Activated CD4-positive, alpha-beta T cell treated with anti-CD3 and anti-CD28 coated beads, Interleukin-2, amount 10 ng/mL, durations not matched to agents 7 days and 5 days (primary cell): ENCODE results near the gene DDO. TPM values are rescaled to one million over a fixed set of nuclear protein-coding genes. Genes with fewer than 3 reads are reported as not detected.

Source experiments
- CTCF ChIA-PET: fragments of 350-600 bp; sonication (Branson Sonifier 250); formaldehyde crosslinking; loops from one replicate; lab custom pipeline; 2021; ENCODE audit warnings: antibody characterized with exemption; lab: Charles Lee
- POLR2A ChIA-PET: fragments of 350-600 bp; sonication (Branson Sonifier 250); formaldehyde crosslinking; loops from one replicate; lab custom pipeline; 2021; ENCODE audit warnings: antibody characterized with exemption; lab: Charles Lee
- DNase-seq: peaks from one replicate; pipeline ENCODE4 v3.0.0-alpha.2; 2020
- H3K27ac Mint-ChIP-seq: one replicate; pipeline ENCODE4 v1.8.0; 2021; ENCODE audit warnings: mild to moderate bottlenecking, moderate library complexity, mixed read lengths
- H3K27me3 Mint-ChIP-seq: one replicate; pipeline ENCODE4 v1.8.0; 2021; ENCODE audit warnings: mixed read lengths
- H3K36me3 Mint-ChIP-seq: one replicate; pipeline ENCODE4 v1.8.0; 2021; ENCODE audit warnings: low read depth, mixed read lengths
- H3K4me1 Mint-ChIP-seq: one replicate; pipeline ENCODE4 v1.8.0; 2021; ENCODE audit warnings: mixed read lengths
- H3K4me3 Mint-ChIP-seq: one replicate; pipeline ENCODE4 v1.8.0; 2021; ENCODE audit warnings: mild to moderate bottlenecking, moderate library complexity, mixed read lengths
- H3K9me3 Mint-ChIP-seq: one replicate; pipeline ENCODE4 v1.8.0; 2021; ENCODE audit warnings: mixed read lengths
- total RNA-seq, 2 experiments: library from RNA; stranded (reverse); gene quantifications; one replicate each; pipeline ENCODE4 v1.2.3, GENCODE V29; 2021

The DDO gene
- total RNA-seq, 2 experiments from 2014 or later = not detected

DNA sequence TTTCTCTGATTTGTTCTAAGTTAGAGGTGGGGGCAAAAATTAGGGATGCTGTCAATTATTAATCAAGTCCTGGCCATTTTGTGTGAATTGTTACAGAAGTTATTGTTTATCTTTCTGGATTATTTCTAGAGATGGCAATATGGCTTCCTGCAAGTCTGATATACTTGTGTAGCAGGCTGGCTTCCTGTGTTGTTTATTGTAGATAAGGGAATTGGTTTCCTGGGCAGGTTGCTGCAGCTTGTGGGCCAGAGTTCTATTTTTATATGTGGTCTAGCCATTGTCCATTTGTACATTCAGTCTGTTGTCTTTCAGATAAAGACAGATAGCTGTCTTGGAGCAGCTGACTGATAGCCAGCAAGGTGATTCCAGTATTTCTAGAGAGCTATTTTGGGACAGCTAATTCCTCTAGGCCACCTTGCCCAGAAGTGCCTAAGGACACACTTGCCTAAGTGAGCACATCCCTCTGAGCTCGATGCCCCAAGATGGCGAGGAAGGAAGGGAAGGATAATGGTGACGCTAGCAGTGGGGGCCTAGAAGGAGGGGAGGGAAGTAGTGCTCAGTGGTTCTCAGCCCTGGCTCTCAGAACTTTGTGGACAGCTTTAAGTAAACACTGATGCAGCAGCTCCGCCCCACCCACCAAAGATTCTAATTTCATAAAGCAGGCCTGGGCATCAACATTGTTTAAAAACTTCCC, 25.5 kb downstream of the DDO start:
- H3K27ac Mint-ChIP-seq = no peak overlapping the region
- DNase-seq = no peak
- H3K36me3 Mint-ChIP-seq = no peaks in the 10 kb centered on the region
- H3K4me1 Mint-ChIP-seq = peaks cover 21% of the 10 kb centered on the region
- H3K27me3 Mint-ChIP-seq = no peaks in the 10 kb centered on the region
- ChIA-PET CTCF (interaction anchor here (2.1 kb wide), 1 partner anchor 350 kb away, joined by 7 read pairs; no protein-coding TSS in a partner anchor), POLR2A (interaction anchor here (0.6 kb wide), 1 partner anchor 296 kb away, joined by 3 read pairs; no protein-coding TSS in a partner anchor)
- no peaks in the 10 kb centered on the region for H3K9me3 Mint-ChIP-seq
- no peak overlapping the region for H3K4me3 Mint-ChIP-seq

DNA sequence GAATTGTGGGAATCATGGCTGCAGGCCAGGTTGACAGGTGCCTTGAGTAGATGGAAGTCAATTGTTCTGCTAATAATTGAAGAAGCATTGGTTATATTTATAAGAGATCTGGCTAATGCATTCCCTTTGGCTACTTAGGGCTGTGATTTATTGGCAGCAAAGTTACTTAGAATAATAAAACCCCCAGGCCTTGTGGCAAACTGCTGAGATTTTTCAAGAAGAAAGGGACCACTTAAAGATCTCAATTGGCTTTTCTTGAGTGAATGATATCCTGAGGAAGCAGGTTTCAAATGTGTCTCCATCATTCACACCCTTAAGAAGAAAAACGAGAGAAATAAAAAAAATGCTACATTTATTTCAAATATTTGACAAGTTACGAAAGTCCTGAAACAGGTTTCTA, 27.4 kb downstream of the DDO start:
- POLR2A ChIA-PET = no interaction called here
- CTCF ChIA-PET = interaction anchor here (1.6 kb wide), 1 partner anchor 22 kb away, joined by 3 read pairs; no protein-coding TSS in a partner anchor

GRCh38 chr6:110385458-110385863, 29.9 kb downstream of the DDO start:
- H3K9me3 Mint-ChIP-seq = peaks cover 5% of the 10 kb centered on the region
- no peak overlapping the region for H3K27ac Mint-ChIP-seq
- no peaks in the 10 kb centered on the region for H3K36me3 Mint-ChIP-seq
- no peak for DNase-seq
- H3K27me3 Mint-ChIP-seq = peaks cover 5% of the 10 kb centered on the region
- H3K4me1 Mint-ChIP-seq = peaks cover 16% of the 10 kb centered on the region
- ChIA-PET CTCF (no interaction called here), POLR2A (no interaction called here)
- no peak overlapping the region for H3K4me3 Mint-ChIP-seq

More for the DNA sequence above, 27.4 kb downstream of the DDO start:
- Mint-ChIP-seq H3K27me3 (no peaks in the 10 kb centered on the region), H3K36me3 (no peaks in the 10 kb centered on the region), H3K27ac (no peak overlapping the region), H3K4me1 (peaks cover 21% of the 10 kb centered on the region), H3K4me3 (no peak overlapping the region), H3K9me3 (no peaks in the 10 kb centered on the region)
- DNase-seq = no peak

- DNase-seq = no peak
- H3K36me3 Mint-ChIP-seq = no peaks in the 10 kb centered on the region
- H3K27me3 Mint-ChIP-seq = peaks cover 7% of the 10 kb centered on the region
- POLR2A ChIA-PET = no interaction called here
- no peak overlapping the region for H3K27ac Mint-ChIP-seq
- H3K9me3 Mint-ChIP-seq = peaks cover 5% of the 10 kb centered on the region
- CTCF ChIA-PET = interaction anchor here (0.6 kb wide), 1 partner anchor 39 kb away, joined by 3 read pairs; no protein-coding TSS in a partner anchor
- no peaks in the 10 kb centered on the region for H3K4me1 Mint-ChIP-seq
- H3K4me3 Mint-ChIP-seq = no peak overlapping the region
Observed at GRCh38 chr6:110378552-110378951, 36.8 kb downstream of the DDO start.

- Mint-ChIP-seq H3K9me3 (no peaks in the 10 kb centered on the region), H3K27me3 (peaks cover 10% of the 10 kb centered on the region), H3K27ac (no peak overlapping the region), H3K4me3 (no peak overlapping the region), H3K4me1 (peaks cover 16% of the 10 kb centered on the region), H3K36me3 (no peaks in the 10 kb centered on the region)
- no peak for DNase-seq
- CTCF ChIA-PET = no interaction called here
- POLR2A ChIA-PET = interaction anchor here (0.6 kb wide), 1 partner anchor 22 kb away, joined by 3 read pairs; no protein-coding TSS in a partner anchor
Observed at GRCh38 chr6:110369066-110369465, 46.3 kb downstream of the DDO start.

DNA sequence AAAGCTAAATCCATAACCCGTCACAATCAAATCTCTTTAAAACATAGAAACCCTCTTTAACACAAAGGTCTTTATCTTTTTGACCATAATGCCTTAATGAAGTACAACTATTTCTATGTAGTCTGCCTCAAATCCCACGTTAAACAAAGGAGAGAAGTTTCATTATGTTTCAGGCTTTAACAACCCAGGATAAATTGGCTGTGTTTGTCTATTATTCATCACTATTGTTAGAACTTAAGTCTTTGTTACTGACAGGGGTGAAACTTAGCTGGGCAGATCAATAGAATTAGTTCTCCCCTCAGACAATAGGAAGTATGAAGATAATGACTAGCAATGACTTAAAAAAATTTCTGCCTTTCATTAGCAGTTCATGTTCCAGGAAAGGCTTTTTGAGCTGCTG, 47.1 kb downstream of the DDO start:
- POLR2A ChIA-PET = interaction anchor here (0.6 kb wide), 1 partner anchor 22 kb away, joined by 3 read pairs; no protein-coding TSS in a partner anchor
- CTCF ChIA-PET = no interaction called here
- no peaks in the 10 kb centered on the region for H3K9me3 Mint-ChIP-seq
- H3K27me3 Mint-ChIP-seq = peaks cover 10% of the 10 kb centered on the region
- H3K4me3 Mint-ChIP-seq = no peak overlapping the region
- no peaks in the 10 kb centered on the region for H3K36me3 Mint-ChIP-seq
- no peak overlapping the region for H3K27ac Mint-ChIP-seq
- no peak for DNase-seq
- peaks cover 16% of the 10 kb centered on the region for H3K4me1 Mint-ChIP-seq

GRCh38 chr6:110367825-110368224, 47.5 kb downstream of the DDO start:
- POLR2A ChIA-PET = no interaction called here
- Mint-ChIP-seq H3K4me3 (no peak overlapping the region), H3K36me3 (no peaks in the 10 kb centered on the region), H3K27me3 (peaks cover 10% of the 10 kb centered on the region), H3K27ac (no peak overlapping the region), H3K9me3 (no peaks in the 10 kb centered on the region), H3K4me1 (peaks cover 16% of the 10 kb centered on the region)
- DNase-seq = no peak
- CTCF ChIA-PET = no interaction called here

DNA sequence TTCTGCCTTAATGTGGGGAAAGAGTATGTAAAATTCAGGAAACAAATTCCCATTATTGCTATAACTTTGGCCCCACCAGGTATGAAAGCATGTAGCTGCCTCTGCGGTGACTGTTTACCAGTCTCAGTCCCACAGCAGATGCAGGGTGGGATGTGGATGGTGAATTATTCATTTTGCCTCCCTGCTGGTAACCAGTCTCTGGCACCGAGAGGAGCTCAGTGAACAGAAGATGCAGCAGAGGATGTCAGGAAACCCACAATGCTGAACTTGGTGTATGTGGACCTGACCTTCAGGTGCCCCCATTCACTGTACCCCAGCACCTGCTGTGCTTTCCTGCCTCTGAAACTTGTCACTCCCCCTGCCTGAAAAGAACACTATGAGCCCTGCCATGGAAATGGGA, 48.4 kb downstream of the DDO start:
- no peaks in the 10 kb centered on the region for H3K36me3 Mint-ChIP-seq
- ChIA-PET CTCF (no interaction called here), POLR2A (no interaction called here)
- H3K27me3 Mint-ChIP-seq = peaks cover 12% of the 10 kb centered on the region
- H3K4me3 Mint-ChIP-seq = no peak overlapping the region
- no peaks in the 10 kb centered on the region for H3K9me3 Mint-ChIP-seq
- no peak for DNase-seq
- no peak overlapping the region for H3K27ac Mint-ChIP-seq
- peaks cover 16% of the 10 kb centered on the region for H3K4me1 Mint-ChIP-seq

DNA sequence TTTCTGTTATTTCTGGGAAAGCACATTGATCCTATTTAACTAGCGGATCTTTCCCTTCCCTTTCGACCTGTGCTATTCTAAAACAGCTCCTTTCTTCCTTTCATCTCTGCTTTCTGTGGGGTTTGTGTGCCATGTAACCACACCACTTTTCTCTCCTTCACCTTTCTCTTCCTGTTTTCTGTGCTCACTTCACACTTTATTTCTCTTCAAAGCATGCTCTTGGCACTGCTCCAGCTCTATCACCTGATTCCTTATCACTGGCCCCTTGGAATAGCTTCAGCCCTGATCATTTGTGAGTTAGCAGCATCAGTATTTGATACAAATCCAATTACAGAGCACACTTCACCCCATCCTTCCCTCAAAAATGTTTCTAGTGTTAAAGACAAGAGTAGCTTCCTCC, 49.1 kb downstream of the DDO start:
- Mint-ChIP-seq H3K4me1 (peaks cover 16% of the 10 kb centered on the region), H3K27me3 (peaks cover 15% of the 10 kb centered on the region), H3K36me3 (no peaks in the 10 kb centered on the region), H3K4me3 (no peak overlapping the region), H3K27ac (no peak overlapping the region), H3K9me3 (no peaks in the 10 kb centered on the region)
- ChIA-PET POLR2A (no interaction called here), CTCF (interaction anchor here (1.1 kb wide), 1 partner anchor 21 kb away, joined by 3 read pairs; no protein-coding TSS in a partner anchor)
- DNase-seq = no peak

DNA sequence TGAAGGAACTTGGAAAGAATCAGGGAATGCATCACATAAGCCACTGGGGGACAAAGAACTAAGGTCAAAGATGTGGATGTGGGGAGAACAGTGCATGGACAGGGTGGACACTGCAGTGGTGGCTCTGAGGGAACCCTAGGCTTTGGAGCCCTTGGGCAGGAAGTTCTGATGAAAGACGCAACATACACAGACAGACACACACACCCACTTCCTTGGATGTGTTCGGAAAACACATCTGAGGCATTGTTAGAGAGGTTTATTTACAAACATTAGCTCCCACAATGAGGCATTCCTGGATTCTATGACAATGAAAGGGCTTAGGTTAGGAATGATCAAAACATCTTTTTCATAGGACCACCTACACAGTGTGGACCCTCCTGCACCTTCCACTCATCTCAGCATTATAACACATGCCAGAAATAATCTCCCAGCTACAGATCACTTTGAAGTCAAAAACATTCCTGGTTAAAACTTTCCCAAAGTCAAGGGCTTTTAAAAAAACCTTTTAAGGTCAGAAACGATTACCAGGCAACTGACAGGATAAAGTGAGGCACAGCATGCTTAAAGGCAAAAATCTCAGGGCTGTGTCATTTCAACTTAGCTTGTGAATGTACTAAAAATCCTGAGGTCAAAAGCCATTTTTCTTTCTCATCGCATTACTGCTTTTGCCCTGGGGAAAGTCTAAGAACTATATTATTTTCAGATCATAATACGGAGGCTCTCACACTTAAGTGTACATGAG, 50.8 kb downstream of the DDO start:
- Mint-ChIP-seq H3K36me3 (no peaks in the 10 kb centered on the region), H3K9me3 (no peaks in the 10 kb centered on the region), H3K4me1 (peaks cover 16% of the 10 kb centered on the region), H3K27ac (no peak overlapping the region), H3K27me3 (peaks cover 22% of the 10 kb centered on the region), H3K4me3 (no peak overlapping the region)
- no peak for DNase-seq
- POLR2A ChIA-PET = no interaction called here
- CTCF ChIA-PET = no interaction called here

GRCh38 chr6:110363748-110364147, 51.6 kb downstream of the DDO start:
- Mint-ChIP-seq H3K27me3 (peaks cover 27% of the 10 kb centered on the region), H3K4me1 (peaks cover 17% of the 10 kb centered on the region), H3K9me3 (no peaks in the 10 kb centered on the region), H3K27ac (no peak overlapping the region), H3K36me3 (peaks cover under 1% of the 10 kb centered on the region), H3K4me3 (no peak overlapping the region)
- DNase-seq = no peak
- POLR2A ChIA-PET = no interaction called here
- CTCF ChIA-PET = no interaction called here

DNA sequence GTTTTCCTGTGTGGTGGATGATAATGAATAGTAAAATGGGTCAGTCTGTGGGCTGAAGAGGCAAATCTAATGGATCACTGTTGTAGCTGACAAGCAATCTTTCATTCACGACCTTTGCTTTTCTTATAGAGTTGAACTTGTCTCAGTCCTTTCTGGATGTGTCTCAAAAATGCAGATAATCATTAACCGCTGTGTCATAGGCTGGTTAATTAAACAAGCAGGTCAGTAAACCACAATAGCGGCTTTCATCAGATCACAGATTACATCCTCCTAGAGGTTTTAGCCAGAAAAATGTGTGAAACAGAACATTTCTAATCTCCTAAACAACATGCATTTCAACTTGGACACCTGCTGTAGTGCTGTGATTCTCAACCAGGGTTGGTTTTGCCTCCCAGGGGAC, 54.7 kb downstream of the DDO start:
- ChIA-PET CTCF (no interaction called here), POLR2A (no interaction called here)
- Mint-ChIP-seq H3K4me1 (peaks cover 13% of the 10 kb centered on the region), H3K27ac (no peak overlapping the region), H3K9me3 (no peaks in the 10 kb centered on the region), H3K27me3 (peaks cover 47% of the 10 kb centered on the region), H3K36me3 (peaks cover 2% of the 10 kb centered on the region), H3K4me3 (no peak overlapping the region)
- DNase-seq = no peak

DNA sequence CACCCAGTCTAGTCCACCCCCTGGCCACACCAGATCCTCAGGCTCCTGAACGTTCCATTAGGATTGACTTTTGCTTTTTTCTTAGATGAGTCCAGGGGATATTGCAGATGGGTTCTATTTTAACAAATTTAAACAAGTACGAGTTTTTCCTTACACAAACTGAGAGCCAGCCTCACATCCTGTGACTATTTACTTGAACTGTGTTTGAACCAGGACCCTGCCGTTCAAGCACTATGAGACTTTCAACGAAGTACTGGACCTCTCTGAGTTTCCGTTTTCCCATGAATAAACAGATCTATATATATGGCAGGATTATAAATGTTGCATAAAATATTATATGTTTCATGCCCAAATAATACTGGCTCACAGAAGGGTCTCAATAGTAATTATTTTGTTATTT, 55.8 kb downstream of the DDO start:
- ChIA-PET CTCF (no interaction called here), POLR2A (no interaction called here)
- DNase-seq = no peak
- Mint-ChIP-seq H3K9me3 (no peaks in the 10 kb centered on the region), H3K4me1 (peaks cover 13% of the 10 kb centered on the region), H3K27me3 (peaks cover 50% of the 10 kb centered on the region), H3K36me3 (peaks cover 2% of the 10 kb centered on the region), H3K4me3 (peak overlapping the region; percentile 23), H3K27ac (no peak overlapping the region)
